Activated naive CD8-positive, alpha-beta T cell treated with anti-CD3 and anti-CD28 coated beads, Interleukin-2, amount 10 ng/mL, durations not matched to agents 7 days and 5 days (primary cell): ENCODE measurements around the gene OBSCN. TPM values are rescaled to one million over a fixed set of nuclear protein-coding genes. Genes with fewer than 3 reads are reported as not detected.

ENCODE experiments used
- ATAC-seq: fragments of 150-1000 bp; cut with Tn5 transposase; one replicate; pipeline ENCODE4 v1.10.0; 2021; ENCODE audit warnings: low read depth, moderate library complexity
- POLR2A ChIA-PET: fragments of 350-600 bp; sonication (Branson Sonifier 250); formaldehyde crosslinking; loops from one replicate; lab custom pipeline; 2021; ENCODE audit warnings: antibody characterized with exemption; lab: Charles Lee
- DNase-seq: peaks from one replicate; pipeline ENCODE4 v3.0.0; 2021
- H3K27ac Mint-ChIP-seq: one replicate; pipeline ENCODE4 v1.8.0; 2022; ENCODE audit warnings: mild to moderate bottlenecking, mixed read lengths
- H3K27me3 Mint-ChIP-seq: one replicate; pipeline ENCODE4 v1.8.0; 2022; ENCODE audit warnings: mild to moderate bottlenecking, moderate library complexity, mixed read lengths
- H3K36me3 Mint-ChIP-seq: one replicate; pipeline ENCODE4 v1.8.0; 2021; ENCODE audit warnings: mild to moderate bottlenecking, mixed read lengths
- H3K4me1 Mint-ChIP-seq: one replicate; pipeline ENCODE4 v1.8.0; 2021; ENCODE audit warnings: mixed read lengths
- H3K4me3 Mint-ChIP-seq: one replicate; pipeline ENCODE4 v1.8.0; 2022; ENCODE audit warnings: mild to moderate bottlenecking, moderate library complexity, mixed read lengths
- H3K9me3 Mint-ChIP-seq: one replicate; pipeline ENCODE4 v1.8.0; 2021; ENCODE audit warnings: mixed read lengths
- total RNA-seq, 2 experiments: library from RNA; stranded (reverse); gene quantifications; one replicate each; pipeline ENCODE4 v1.2.3, GENCODE V29; 2021

The OBSCN gene
- total RNA-seq, 2 experiments from 2014 or later = 44.3 to 44.7 TPM

DNA sequence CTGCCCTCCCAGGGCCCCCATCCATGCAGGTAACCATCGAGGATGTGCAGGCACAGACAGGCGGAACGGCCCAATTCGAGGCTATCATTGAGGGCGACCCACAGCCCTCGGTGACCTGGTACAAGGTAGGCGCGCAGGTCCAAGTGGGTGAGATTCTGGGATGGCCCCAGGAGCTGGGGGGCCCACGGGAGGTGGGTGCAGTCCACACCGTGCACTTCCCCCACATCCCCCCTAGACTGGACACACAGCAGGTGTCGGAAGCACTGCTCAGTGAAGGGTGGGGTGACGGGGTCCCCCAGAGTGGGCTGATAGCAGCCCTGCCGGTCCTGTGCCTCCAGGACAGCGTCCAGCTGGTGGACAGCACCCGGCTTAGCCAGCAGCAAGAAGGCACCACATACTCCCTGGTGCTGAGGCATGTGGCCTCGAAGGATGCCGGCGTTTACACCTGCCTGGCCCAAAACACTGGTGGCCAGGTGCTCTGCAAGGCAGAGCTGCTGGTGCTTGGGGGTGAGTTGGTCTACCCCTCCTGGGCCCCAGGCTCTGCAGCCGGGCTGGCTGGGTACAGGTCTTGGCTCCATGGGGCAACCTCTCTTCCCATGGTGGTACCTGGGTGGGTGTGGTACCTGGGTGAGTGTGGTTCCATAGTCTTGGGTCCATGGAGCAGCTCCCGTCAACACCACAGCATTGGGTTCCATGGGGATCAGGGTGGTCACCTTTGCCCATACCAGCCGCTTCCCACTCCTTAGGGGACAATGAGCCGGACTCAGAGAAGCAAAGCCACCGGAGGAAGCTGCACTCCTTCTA is 158.4 kb downstream of the OBSCN start:
- no peaks in the 10 kb centered on the region for H3K9me3 Mint-ChIP-seq
- no peaks in the 10 kb centered on the region for H3K4me1 Mint-ChIP-seq
- DNase-seq (peak; percentile 24), ATAC-seq (no peak)
- no peaks in the 10 kb centered on the region for H3K27me3 Mint-ChIP-seq
- no peak overlapping the region for H3K27ac Mint-ChIP-seq
- no peaks in the 10 kb centered on the region for H3K36me3 Mint-ChIP-seq
- no peak overlapping the region for H3K4me3 Mint-ChIP-seq
- POLR2A ChIA-PET = no interaction called here

DNA sequence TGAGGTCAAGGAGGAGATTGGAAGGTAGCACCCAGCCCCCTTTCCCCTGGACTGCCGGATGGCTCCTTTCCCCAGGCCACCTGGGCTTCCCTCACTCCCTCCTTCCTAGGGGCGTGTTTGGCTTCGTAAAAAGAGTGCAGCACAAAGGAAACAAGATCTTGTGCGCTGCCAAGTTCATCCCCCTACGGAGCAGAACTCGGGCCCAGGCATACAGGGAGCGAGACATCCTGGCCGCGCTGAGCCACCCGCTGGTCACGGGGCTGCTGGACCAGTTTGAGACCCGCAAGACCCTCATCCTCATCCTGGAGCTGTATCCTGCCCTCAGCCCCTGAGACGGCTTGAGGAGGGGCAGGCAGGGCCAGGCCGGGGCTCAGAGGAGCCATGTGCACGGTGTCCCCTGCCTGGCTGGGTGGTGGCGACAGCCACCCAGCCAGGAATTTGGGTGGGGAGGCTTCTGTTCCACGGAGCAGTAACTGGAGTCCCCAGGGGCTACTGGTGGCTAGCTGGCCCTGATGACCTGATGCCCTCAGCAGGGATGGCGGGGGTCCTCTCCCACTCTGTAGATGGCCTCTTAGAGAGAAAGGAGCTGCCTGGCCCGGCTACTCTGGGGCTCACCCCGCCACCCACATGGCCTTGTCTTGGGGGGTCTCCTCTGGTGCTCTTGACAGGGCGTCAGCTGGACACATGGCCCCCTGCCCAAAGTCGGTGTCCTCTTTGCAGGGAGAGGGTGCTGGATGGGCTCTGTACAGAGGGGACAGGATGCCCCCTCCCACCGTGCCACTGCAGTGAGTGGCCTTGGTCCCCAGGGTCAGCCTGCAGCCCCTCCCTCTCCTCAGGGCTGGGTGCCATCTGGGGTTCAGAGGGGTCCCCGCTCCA is 159.3 kb downstream of the OBSCN start:
- POLR2A ChIA-PET = no interaction called here

DNA sequence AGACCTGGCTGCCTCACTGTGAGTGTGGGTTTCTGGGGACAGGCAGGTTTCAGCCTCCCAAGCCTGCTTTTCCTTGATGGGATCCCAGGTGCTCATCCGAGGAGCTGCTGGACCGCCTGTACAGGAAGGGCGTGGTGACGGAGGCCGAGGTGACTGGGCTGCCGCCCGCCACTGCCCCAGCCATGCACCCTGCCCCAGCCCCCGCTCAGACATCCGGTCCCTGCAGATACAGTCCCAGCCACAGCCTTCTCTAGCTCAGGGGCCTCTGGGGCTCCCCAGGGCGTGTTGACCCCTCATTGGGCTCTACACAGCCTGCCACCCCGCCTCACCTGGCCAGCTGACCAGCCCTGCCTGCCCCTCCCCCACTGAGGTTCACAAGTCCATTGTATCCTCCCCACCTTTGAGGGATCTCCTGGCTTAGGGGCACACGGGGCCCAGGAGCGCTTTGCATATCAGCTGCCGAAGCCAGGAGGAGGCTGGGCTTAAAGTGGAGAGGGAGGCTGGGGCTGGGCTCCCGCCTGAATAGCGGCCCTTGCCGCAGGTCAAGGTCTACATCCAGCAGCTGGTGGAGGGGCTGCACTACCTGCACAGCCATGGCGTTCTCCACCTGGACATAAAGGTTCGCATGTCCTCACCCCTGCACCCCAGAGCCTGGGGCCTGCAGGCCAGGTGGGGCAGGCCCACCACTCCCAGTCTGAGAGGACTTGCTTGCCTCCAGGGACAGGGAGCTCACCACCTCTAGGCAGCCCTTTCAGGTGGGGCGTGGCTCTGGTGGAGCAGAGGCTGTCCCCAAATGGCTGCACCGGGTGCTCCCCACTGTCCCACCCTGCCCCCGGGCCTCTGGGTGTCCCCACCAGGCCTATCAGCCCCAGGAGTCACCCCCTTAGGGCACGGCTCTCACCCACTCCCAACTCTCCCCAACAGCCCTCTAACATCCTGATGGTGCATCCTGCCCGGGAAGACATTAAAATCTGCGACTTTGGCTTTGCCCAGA is 160.3 kb downstream of the OBSCN start:
- H3K27me3 Mint-ChIP-seq = no peaks in the 10 kb centered on the region
- no peak overlapping the region for H3K4me3 Mint-ChIP-seq
- H3K4me1 Mint-ChIP-seq = no peaks in the 10 kb centered on the region
- ATAC-seq (peak; percentile 20), DNase-seq (peak; percentile 29)
- no peaks in the 10 kb centered on the region for H3K9me3 Mint-ChIP-seq
- POLR2A ChIA-PET = no interaction called here
- no peaks in the 10 kb centered on the region for H3K36me3 Mint-ChIP-seq
- no peak overlapping the region for H3K27ac Mint-ChIP-seq

More for the DNA sequence above, 159.3 kb downstream of the OBSCN start:
- ATAC-seq = no peak
- no peaks in the 10 kb centered on the region for H3K9me3 Mint-ChIP-seq
- H3K4me1 Mint-ChIP-seq = no peaks in the 10 kb centered on the region
- H3K4me3 Mint-ChIP-seq = no peak overlapping the region
- no peaks in the 10 kb centered on the region for H3K36me3 Mint-ChIP-seq
- peak; percentile 26 for DNase-seq
- no peaks in the 10 kb centered on the region for H3K27me3 Mint-ChIP-seq
- H3K27ac Mint-ChIP-seq = no peak overlapping the region

DNA sequence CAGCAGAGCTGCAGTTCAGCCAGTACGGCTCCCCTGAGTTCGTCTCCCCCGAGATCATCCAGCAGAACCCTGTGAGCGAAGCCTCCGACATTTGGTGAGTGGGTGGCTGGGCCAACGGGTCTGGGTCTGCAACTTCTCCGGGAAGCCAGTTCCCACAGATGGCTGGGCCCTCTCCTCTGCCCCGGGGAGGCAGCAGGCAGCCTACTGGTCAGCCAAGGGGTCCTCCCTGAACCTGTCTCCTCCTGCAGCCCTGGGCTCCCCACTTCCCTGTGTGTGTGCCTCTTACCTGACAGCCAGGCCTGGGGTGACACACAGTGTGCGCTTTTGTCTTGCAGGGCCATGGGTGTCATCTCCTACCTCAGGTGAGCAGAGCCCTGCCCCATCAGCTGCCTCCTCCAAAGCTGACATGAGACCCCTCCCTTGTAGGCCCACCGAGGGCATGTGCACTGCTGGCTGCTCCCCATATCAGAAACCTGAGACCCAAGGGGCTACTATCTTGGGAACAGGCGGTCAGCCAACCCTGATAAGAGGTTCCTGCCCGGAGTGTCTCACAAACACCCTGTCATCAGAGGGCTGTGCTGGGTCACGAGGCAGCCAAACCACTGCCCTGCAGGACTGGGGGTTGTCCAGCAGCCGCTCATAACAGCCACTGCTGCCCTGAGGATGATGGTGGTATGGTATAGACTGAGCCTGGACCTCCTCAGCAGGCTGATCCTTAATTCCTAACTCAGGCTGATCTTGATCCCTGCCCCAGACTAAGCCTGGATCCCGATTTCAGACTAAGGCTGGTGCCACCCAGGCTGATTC is 161.2 kb downstream of the OBSCN start:
- ATAC-seq = no peak
- Mint-ChIP-seq H3K27ac (no peak overlapping the region), H3K4me3 (no peak overlapping the region), H3K4me1 (no peaks in the 10 kb centered on the region), H3K27me3 (no peaks in the 10 kb centered on the region), H3K36me3 (no peaks in the 10 kb centered on the region), H3K9me3 (no peaks in the 10 kb centered on the region)
- DNase-seq = peak; percentile 30
- POLR2A ChIA-PET = no interaction called here

DNA sequence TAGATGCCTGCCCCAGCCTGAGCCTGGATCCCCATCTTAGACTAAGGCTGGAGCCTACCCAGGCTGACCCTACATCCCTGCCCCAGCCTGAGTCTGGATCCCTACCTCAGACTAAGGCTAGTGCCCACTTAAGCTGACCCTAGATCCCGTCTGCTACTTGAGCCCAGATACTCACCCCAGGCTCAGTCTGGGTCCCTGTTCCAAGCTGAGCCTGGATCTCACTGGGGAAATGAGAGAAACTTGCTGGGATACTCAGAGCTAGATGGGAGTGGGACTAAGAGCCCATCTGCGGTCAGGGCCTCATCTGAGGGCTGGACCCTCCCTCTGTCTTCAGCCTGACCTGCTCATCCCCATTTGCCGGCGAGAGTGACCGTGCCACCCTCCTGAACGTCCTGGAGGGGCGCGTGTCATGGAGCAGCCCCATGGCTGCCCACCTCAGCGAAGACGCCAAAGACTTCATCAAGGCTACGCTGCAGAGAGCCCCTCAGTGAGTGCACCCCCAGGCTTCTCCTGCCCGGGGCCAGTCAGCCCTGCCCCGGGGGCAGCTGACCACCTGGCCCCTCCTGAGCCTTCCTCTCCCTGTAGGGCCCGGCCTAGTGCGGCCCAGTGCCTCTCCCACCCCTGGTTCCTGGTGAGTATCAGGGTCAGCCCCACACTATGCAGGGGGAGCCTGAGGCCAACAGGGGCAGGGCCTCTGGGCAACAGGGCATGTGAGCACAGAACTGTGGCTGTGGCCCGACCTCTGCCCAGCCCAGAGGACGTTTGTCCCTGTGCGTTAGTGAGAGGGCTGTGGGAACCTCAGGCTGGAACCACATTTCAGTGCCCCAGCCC is 162.0 kb downstream of the OBSCN start:
- no peaks in the 10 kb centered on the region for H3K36me3 Mint-ChIP-seq
- POLR2A ChIA-PET = interaction anchor here (0.8 kb wide), 1 partner anchor 37 kb away, joined by 5 read pairs; no protein-coding TSS in a partner anchor

DNA sequence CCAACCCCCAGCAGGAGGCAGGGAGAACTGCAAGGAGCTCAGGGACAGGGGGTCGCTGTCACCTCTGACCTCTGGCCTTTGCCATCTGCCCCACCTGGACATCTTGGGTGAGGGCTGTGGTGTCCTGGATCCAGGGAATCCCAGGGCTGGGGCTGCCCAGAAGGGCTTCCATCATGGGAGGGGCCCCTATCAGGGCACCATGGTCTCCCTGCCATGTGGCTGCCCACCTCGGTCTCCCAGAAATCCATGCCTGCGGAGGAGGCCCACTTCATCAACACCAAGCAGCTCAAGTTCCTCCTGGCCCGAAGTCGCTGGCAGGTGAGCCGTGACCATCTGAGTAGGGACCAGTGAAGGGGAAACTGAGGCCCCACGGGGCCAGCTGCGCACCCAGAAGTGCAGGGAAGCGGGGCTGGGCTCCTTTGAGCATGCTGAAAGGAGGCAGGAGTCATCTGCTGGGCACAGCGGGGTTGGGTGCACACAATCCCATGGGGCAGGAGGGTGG is 162.6 kb downstream of the OBSCN start:
- DNase-seq = no peak
- Mint-ChIP-seq H3K27me3 (no peaks in the 10 kb centered on the region), H3K36me3 (no peaks in the 10 kb centered on the region), H3K27ac (no peak overlapping the region), H3K4me3 (no peak overlapping the region), H3K4me1 (no peaks in the 10 kb centered on the region), H3K9me3 (no peaks in the 10 kb centered on the region)
- ATAC-seq = no peak
- POLR2A ChIA-PET = interaction anchor here (0.8 kb wide), 1 partner anchor 36 kb away, joined by 5 read pairs; no protein-coding TSS in a partner anchor

More for the DNA sequence above, 162.0 kb downstream of the OBSCN start:
- ATAC-seq = no peak
- Mint-ChIP-seq H3K9me3 (no peaks in the 10 kb centered on the region), H3K4me3 (no peak overlapping the region), H3K27me3 (no peaks in the 10 kb centered on the region), H3K27ac (no peak overlapping the region), H3K4me1 (no peaks in the 10 kb centered on the region)
- no peak for DNase-seq

DNA sequence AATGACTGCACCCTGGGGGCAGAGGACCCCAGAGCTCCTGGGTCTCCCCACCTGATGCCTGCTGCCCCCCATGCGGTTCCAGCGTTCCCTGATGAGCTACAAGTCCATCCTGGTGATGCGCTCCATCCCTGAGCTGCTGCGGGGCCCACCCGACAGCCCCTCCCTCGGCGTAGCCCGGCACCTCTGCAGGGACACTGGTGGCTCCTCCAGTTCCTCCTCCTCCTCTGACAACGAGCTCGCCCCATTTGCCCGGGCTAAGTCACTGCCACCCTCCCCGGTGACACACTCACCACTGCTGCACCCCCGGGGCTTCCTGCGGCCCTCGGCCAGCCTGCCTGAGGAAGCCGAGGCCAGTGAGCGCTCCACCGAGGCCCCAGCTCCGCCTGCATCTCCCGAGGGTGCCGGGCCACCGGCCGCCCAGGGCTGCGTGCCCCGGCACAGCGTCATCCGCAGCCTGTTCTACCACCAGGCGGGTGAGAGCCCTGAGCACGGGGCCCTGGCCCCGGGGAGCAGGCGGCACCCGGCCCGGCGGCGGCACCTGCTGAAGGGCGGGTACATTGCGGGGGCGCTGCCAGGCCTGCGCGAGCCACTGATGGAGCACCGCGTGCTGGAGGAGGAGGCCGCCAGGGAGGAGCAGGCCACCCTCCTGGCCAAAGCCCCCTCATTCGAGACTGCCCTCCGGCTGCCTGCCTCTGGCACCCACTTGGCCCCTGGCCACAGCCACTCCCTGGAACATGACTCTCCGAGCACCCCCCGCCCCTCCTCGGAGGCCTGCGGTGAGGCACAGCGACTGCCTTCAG is 163.3 kb downstream of the OBSCN start:
- ATAC-seq (no peak), DNase-seq (no peak)
- H3K4me3 Mint-ChIP-seq = no peak overlapping the region
- no peaks in the 10 kb centered on the region for H3K4me1 Mint-ChIP-seq
- H3K27ac Mint-ChIP-seq = no peak overlapping the region
- H3K36me3 Mint-ChIP-seq = no peaks in the 10 kb centered on the region
- no peaks in the 10 kb centered on the region for H3K27me3 Mint-ChIP-seq
- POLR2A ChIA-PET = interaction anchor here (0.8 kb wide), 1 partner anchor 36 kb away, joined by 5 read pairs; no protein-coding TSS in a partner anchor
- H3K9me3 Mint-ChIP-seq = no peaks in the 10 kb centered on the region

DNA sequence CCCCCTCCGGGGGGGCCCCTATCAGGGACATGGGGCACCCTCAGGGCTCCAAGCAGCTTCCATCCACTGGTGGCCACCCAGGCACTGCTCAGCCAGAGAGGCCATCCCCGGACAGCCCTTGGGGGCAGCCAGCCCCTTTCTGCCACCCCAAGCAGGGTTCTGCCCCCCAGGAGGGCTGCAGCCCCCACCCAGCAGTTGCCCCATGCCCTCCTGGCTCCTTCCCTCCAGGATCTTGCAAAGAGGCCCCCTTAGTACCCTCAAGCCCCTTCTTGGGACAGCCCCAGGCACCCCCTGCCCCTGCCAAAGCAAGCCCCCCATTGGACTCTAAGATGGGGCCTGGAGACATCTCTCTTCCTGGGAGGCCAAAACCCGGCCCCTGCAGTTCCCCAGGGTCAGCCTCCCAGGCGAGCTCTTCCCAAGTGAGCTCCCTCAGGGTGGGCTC is 163.9 kb downstream of the OBSCN start:
- H3K27me3 Mint-ChIP-seq = no peaks in the 10 kb centered on the region
- DNase-seq (no peak), ATAC-seq (no peak)
- H3K4me1 Mint-ChIP-seq = no peaks in the 10 kb centered on the region
- POLR2A ChIA-PET = interaction anchor here (0.6 kb wide), 1 partner anchor 86 kb away, joined by 3 read pairs; a partner anchor contains a TSS
- no peak overlapping the region for H3K4me3 Mint-ChIP-seq
- H3K36me3 Mint-ChIP-seq = no peaks in the 10 kb centered on the region
- no peak overlapping the region for H3K27ac Mint-ChIP-seq
- no peaks in the 10 kb centered on the region for H3K9me3 Mint-ChIP-seq

DNA sequence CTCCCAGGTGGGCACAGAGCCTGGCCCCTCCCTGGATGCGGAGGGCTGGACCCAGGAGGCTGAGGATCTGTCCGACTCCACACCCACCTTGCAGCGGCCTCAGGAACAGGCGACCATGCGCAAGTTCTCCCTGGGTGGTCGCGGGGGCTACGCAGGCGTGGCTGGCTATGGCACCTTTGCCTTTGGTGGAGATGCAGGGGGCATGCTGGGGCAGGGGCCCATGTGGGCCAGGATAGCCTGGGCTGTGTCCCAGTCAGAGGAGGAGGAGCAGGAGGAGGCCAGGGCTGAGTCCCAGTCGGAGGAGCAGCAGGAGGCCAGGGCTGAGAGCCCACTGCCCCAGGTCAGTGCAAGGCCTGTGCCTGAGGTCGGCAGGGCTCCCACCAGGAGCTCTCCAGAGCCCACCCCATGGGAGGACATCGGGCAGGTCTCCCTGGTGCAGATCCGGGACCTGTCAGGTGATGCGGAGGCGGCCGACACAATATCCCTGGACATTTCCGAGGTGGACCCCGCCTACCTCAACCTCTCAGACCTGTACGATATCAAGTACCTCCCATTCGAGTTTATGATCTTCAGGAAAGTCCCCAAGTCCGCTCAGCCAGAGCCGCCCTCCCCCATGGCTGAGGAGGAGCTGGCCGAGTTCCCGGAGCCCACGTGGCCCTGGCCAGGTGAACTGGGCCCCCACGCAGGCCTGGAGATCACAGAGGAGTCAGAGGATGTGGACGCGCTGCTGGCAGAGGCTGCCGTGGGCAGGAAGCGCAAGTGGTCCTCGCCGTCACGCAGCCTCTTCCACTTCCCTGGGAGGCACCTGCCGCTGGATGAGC is 164.5 kb downstream of the OBSCN start:
- DNase-seq (no peak), ATAC-seq (no peak)
- Mint-ChIP-seq H3K9me3 (no peaks in the 10 kb centered on the region), H3K27ac (no peak overlapping the region), H3K27me3 (no peaks in the 10 kb centered on the region), H3K4me3 (no peak overlapping the region), H3K36me3 (no peaks in the 10 kb centered on the region), H3K4me1 (no peaks in the 10 kb centered on the region)
- POLR2A ChIA-PET = interaction anchor here (0.6 kb wide), 1 partner anchor 85 kb away, joined by 3 read pairs; a partner anchor contains a TSS

DNA sequence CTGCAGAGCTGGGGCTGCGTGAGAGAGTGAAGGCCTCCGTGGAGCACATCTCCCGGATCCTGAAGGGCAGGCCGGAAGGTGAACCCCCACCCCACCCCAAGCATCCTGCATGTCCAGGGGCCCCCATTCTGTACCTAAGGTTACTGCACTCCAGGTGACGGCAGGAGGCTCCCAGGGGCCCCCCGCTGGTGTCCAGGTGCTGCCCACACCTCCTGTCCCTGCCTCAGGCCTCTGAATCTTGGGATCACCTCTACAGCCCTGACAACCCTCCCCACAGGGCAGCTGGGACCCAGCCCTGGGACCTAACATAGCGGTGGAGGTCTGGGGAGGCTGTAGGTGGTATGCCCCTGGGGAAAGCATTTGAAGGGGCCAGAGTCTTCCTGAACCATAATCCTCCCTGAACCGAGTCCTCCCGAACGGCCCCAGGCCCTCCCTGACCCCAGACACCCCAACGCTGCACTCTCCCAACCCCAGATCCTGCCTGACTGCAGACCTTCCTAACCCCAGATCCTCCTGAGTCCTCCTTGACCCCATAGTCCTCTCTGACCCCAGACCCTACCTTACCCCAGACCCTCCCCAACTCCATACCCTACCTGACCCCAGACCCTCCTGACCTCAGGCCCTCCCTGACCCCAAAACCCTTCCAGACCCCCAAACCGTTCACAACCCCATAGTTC is 165.3 kb downstream of the OBSCN start:
- H3K4me1 Mint-ChIP-seq = no peaks in the 10 kb centered on the region
- H3K27me3 Mint-ChIP-seq = no peaks in the 10 kb centered on the region
- ATAC-seq (no peak), DNase-seq (no peak)
- H3K9me3 Mint-ChIP-seq = no peaks in the 10 kb centered on the region
- H3K36me3 Mint-ChIP-seq = no peaks in the 10 kb centered on the region
- no peak overlapping the region for H3K4me3 Mint-ChIP-seq
- POLR2A ChIA-PET = no interaction called here
- H3K27ac Mint-ChIP-seq = no peak overlapping the region
